Osteocyte (in vitro differentiated cells): ENCODE data around the gene BRWD1. TPM values are rescaled to one million over a fixed set of nuclear protein-coding genes. Genes with fewer than 3 reads are reported as not detected.

Experiments
- DNase-seq: peaks from one replicate; pipeline ENCODE4 v3.0.0; 2021; ENCODE audit warnings: mixed read lengths; ENCODE audit not compliant: unreplicated experiment; ENCODE audit errors: extremely low spot score
- H3K27ac Mint-ChIP-seq: one replicate; pipeline ENCODE4 v1.8.0; 2021; ENCODE audit warnings: mild to moderate bottlenecking, mixed read lengths; ENCODE audit not compliant: unreplicated experiment
- H3K27me3 Mint-ChIP-seq: one replicate; pipeline ENCODE4 v1.8.0; 2021; ENCODE audit warnings: mixed read lengths; ENCODE audit not compliant: unreplicated experiment
- H3K36me3 Mint-ChIP-seq: one replicate; pipeline ENCODE4 v1.8.0; 2021; ENCODE audit warnings: mixed read lengths; ENCODE audit not compliant: unreplicated experiment
- H3K4me1 Mint-ChIP-seq: one replicate; pipeline ENCODE4 v1.8.0; 2021; ENCODE audit warnings: mixed read lengths; ENCODE audit not compliant: unreplicated experiment
- H3K4me3 Mint-ChIP-seq: one replicate; pipeline ENCODE4 v1.8.0; 2021; ENCODE audit warnings: mild to moderate bottlenecking, moderate library complexity, mixed read lengths; ENCODE audit not compliant: unreplicated experiment
- H3K9me3 Mint-ChIP-seq: one replicate; pipeline ENCODE4 v1.8.0; 2021; ENCODE audit warnings: mixed read lengths; ENCODE audit not compliant: unreplicated experiment
- total RNA-seq: library from RNA; stranded (reverse); gene quantifications from 2 replicates; pipeline ENCODE4 v1.2.1, GENCODE V29; 2021
- TF ChIP-seq, protein P1 (sequence below): fragments of 200-600 bp; sonication (generic); IDR thresholded peaks from 2 replicates; pipeline ENCODE4 v1.5.0; 2021; ENCODE audit warnings: antibody characterized with exemption, mild to moderate bottlenecking, moderate library complexity

Gene BRWD1
- total RNA-seq, 1 donor from 2014 or later, result 40.8 TPM

DNA sequence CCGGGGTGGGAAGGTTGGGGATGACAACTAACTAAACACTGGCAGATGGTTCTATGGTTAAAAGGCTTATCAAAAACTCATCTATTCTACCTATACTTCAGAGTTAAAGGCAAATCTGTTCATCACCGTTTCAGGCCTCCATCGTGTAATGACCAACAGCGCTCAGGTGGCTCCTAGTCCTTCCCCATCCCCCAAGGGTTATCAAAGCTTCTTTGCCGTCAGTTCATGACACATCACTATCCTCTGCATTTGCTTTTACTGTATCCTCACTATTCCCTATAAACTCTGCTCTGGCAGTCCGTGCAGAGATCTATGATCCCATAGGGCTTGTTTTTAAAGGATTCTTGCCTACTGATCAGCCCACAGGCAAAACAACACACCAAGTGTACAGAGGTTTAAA lies 27.3 kb upstream of the BRWD1 start:
- TF ChIP-seq, protein P1, sequence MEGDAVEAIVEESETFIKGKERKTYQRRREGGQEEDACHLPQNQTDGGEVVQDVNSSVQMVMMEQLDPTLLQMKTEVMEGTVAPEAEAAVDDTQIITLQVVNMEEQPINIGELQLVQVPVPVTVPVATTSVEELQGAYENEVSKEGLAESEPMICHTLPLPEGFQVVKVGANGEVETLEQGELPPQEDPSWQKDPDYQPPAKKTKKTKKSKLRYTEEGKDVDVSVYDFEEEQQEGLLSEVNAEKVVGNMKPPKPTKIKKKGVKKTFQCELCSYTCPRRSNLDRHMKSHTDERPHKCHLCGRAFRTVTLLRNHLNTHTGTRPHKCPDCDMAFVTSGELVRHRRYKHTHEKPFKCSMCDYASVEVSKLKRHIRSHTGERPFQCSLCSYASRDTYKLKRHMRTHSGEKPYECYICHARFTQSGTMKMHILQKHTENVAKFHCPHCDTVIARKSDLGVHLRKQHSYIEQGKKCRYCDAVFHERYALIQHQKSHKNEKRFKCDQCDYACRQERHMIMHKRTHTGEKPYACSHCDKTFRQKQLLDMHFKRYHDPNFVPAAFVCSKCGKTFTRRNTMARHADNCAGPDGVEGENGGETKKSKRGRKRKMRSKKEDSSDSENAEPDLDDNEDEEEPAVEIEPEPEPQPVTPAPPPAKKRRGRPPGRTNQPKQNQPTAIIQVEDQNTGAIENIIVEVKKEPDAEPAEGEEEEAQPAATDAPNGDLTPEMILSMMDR, result no peak
- Mint-ChIP-seq H3K9me3 (no peaks in the 10 kb centered on the region), H3K27me3 (no peaks in the 10 kb centered on the region), H3K4me1 (peaks cover 11% of the 10 kb centered on the region), H3K27ac (no peak overlapping the region), H3K36me3 (peaks cover 35% of the 10 kb centered on the region), H3K4me3 (no peak overlapping the region)
- DNase-seq, result no peak

DNA sequence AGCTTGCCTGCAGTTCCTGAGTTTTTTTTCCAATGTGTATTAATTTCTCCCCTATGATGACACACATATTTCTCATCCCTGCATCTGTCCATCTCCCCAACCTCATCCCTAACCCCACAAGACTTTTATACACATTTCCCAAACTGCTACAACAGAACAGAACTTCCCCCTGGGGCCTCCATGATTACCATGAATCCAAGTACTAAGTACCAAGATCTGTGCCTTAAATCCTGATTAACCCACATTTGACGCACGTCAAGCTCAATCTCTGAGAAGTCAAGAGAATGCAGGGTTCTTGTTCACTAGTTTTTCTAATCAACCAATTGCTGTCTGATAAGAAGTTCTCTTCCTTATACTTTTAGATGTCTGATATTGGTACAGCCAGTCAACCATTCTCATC lies 25.8 kb upstream of the BRWD1 start:
- no peaks in the 10 kb centered on the region for H3K4me1 Mint-ChIP-seq
- H3K27ac Mint-ChIP-seq, result no peak overlapping the region
- no peaks in the 10 kb centered on the region for H3K9me3 Mint-ChIP-seq
- TF ChIP-seq, protein P1, result no peak
- H3K4me3 Mint-ChIP-seq, result no peak overlapping the region
- DNase-seq, result no peak
- H3K36me3 Mint-ChIP-seq, result peaks cover 25% of the 10 kb centered on the region
- H3K27me3 Mint-ChIP-seq, result no peaks in the 10 kb centered on the region

DNA sequence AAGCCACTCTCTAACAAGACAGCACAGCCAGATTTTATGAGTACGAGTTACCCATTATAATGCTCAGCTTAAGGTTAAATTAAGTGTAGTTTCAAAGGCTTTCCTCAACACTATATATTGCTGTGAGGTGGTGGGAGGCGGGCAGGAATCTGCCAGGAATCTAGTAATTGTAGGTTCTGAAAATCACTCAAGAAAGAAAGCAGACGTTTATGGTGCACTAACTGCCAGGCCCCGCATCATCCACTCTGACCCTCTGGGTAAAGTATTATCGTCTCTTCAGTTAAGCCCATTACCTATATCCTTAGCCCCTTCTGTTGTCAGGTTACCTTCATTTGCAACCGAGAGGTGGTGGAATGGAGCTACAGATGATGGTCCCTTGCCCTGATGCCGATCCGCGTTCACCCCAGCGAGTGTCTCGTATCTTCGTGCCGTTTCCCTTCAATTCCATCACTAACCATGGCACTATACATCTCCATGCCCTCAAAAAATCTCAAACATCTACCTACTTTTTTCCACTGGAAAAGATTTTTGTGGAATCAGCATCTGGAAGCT lies 23.1 kb upstream of the BRWD1 start:
- TF ChIP-seq, protein P1, result no peak
- no peak overlapping the region for H3K4me3 Mint-ChIP-seq
- H3K27ac Mint-ChIP-seq, result no peak overlapping the region
- H3K4me1 Mint-ChIP-seq, result peaks cover 3% of the 10 kb centered on the region
- peaks cover 3% of the 10 kb centered on the region for H3K36me3 Mint-ChIP-seq
- peak; percentile 60 for DNase-seq
- H3K27me3 Mint-ChIP-seq, result no peaks in the 10 kb centered on the region
- no peaks in the 10 kb centered on the region for H3K9me3 Mint-ChIP-seq

DNA sequence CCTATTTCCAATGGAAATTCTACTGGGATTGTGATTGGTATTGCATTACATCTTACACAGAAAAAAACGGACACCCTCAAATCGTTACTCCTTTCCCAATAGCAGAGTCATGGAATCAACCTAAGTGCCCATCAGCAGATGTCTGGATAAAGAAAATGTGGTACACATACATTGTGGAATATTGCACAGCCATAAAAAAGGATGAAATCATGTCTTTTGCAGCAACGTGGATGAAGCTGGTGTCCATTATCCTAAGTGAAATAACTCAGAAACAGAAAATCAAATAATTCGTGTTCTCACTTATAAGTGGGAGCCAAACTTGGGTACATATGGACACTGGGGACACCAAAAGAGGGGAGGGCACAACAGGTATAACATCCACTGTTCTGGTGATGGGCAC lies 21.2 kb upstream of the BRWD1 start:
- Mint-ChIP-seq H3K9me3 (no peaks in the 10 kb centered on the region), H3K4me1 (peaks cover 3% of the 10 kb centered on the region), H3K36me3 (no peaks in the 10 kb centered on the region), H3K27me3 (no peaks in the 10 kb centered on the region), H3K4me3 (no peak overlapping the region), H3K27ac (no peak overlapping the region)
- TF ChIP-seq, protein P1, result no peak
- no peak for DNase-seq

DNA sequence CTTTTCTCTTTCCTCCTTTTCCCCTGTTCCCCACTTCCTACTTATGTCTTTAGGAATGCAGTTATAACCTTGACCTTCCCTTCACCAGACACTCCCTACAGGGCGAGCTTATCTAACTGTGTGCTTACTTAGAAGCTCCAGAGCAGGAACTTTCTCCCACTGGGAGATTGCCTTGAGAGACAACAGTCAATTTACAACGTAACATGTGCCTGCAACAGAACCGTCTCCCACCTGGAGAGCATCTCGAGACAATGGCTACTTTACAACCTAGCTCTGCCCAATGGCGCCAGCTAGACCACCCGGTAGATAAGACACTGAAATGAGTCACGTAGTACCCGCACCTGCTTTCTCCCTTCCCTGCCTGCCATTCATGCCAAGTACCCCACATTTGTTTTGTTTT lies 18.7 kb upstream of the BRWD1 start:
- H3K4me1 Mint-ChIP-seq, result peaks cover 3% of the 10 kb centered on the region
- no peak for DNase-seq
- H3K9me3 Mint-ChIP-seq, result no peaks in the 10 kb centered on the region
- no peaks in the 10 kb centered on the region for H3K36me3 Mint-ChIP-seq
- H3K4me3 Mint-ChIP-seq, result no peak overlapping the region
- H3K27ac Mint-ChIP-seq, result no peak overlapping the region
- no peaks in the 10 kb centered on the region for H3K27me3 Mint-ChIP-seq
- TF ChIP-seq, protein P1, result no peak
